HepG2 (cell line): ENCODE data around the gene VAV2. TPM values are rescaled to one million over a fixed set of nuclear protein-coding genes. Genes with fewer than 3 reads are reported as not detected.

Experiments used
- AGO2 ChIP-seq: fragments of 200-400 bp; formaldehyde crosslinking; optimal IDR thresholded peaks from 2 replicates; pipeline ENCODE3; 2017; ENCODE audit warnings: mild to moderate bottlenecking, low read depth, low read length, moderate library complexity
- ARNT2 ChIP-seq: sonication (generic); formaldehyde crosslinking; IDR thresholded peaks from 2 replicates; pipeline ENCODE4 v1.8.0; 2022; ENCODE audit warnings: mild to moderate bottlenecking, low read depth, missing genetic modification reagents, moderate library complexity
- BRCA1 ChIP-seq: sonication (generic); formaldehyde crosslinking; IDR thresholded peaks from 2 replicates; pipeline ENCODE4 v1.4.0; 2020; ENCODE audit warnings: missing genetic modification reagents
- EED ChIP-seq: sonication (generic); formaldehyde crosslinking; IDR thresholded peaks from 2 replicates; pipeline ENCODE4 v1.5.0; 2020; ENCODE audit warnings: mild to moderate bottlenecking, missing genetic modification reagents
- HOXD1 ChIP-seq: sonication (generic); formaldehyde crosslinking; IDR thresholded peaks from 2 replicates; pipeline ENCODE4 v1.5.0; 2020; ENCODE audit warnings: missing genetic modification reagents
- ISX ChIP-seq: sonication (generic); formaldehyde crosslinking; conservative IDR thresholded peaks from 2 replicates; pipeline ENCODE4 v1.5.0; 2020; ENCODE audit warnings: missing genetic modification reagents
- MAZ ChIP-seq, 2 experiments: sonication (generic) in 1 of 2; formaldehyde crosslinking in 1 of 2; IDR thresholded peaks; 2 replicates each; pipeline versions ENCODE4 v1.5.0 to v1.6.1; 2012 to 2020; ENCODE audit warnings: low read depth in 2 of 2, mild to moderate bottlenecking in 2 of 2, borderline replicate concordance in 1 of 2, improper control_type of control experiment in 1 of 2, low read length in 1 of 2, missing genetic modification reagents in 1 of 2, moderate library complexity in 1 of 2
- NPAS2 ChIP-seq: sonication (generic); formaldehyde crosslinking; IDR thresholded peaks from 2 replicates; pipeline ENCODE4 v1.8.0; 2022; ENCODE audit warnings: mild to moderate bottlenecking, missing genetic modification reagents, borderline replicate concordance
- PAWR ChIP-seq: sonication (generic); formaldehyde crosslinking; IDR thresholded peaks from 2 replicates; pipeline ENCODE4 v1.4.0; 2020; ENCODE audit warnings: missing genetic modification reagents, mild to moderate bottlenecking, borderline replicate concordance
- PLRG1 ChIP-seq: fragments of 450-650 bp; conservative IDR thresholded peaks from 2 replicates; pipeline ENCODE4 v1.6.1; 2016
- PRDM15 ChIP-seq: sonication (generic); formaldehyde crosslinking; IDR thresholded peaks from 2 replicates; pipeline ENCODE4 v1.4.0; 2020; ENCODE audit warnings: missing genetic modification reagents
- RXRA ChIP-seq: sonication (generic); formaldehyde crosslinking; IDR thresholded peaks from 2 replicates; pipeline ENCODE4 v1.5.1; 2020; ENCODE audit warnings: missing genetic modification reagents
- SMARCC2 ChIP-seq: fragments of 450-650 bp; IDR thresholded peaks from 2 replicates; pipeline ENCODE4 v1.6.1; 2017; ENCODE audit warnings: antibody characterized with exemption, mild to moderate bottlenecking
- TFE3 ChIP-seq: IDR thresholded peaks from 2 replicates; pipeline ENCODE4 v1.6.1; 2016
- USF2 ChIP-seq, 2 experiments: sonication (generic) in 1 of 2; formaldehyde crosslinking in 1 of 2; IDR thresholded peaks; 2 replicates each; pipeline versions ENCODE4 v1.5.1 to v1.6.1; 2011 to 2020; ENCODE audit warnings: borderline replicate concordance in 1 of 2, low read depth in 1 of 2, low read length in 1 of 2, mild to moderate bottlenecking in 1 of 2, missing genetic modification reagents in 1 of 2, moderate library complexity in 1 of 2
- XRCC5 ChIP-seq: fragments of 200-400 bp; formaldehyde crosslinking; optimal IDR thresholded peaks from 2 replicates; pipeline ENCODE3; 2017; ENCODE audit warnings: mild to moderate bottlenecking, low read length
- ZC3H13 ChIP-seq: sonication (generic); formaldehyde crosslinking; IDR thresholded peaks from 2 replicates; pipeline ENCODE4 v1.8.1; 2023; ENCODE audit warnings: mild to moderate bottlenecking, missing genetic modification reagents, moderate library complexity
- ZNF383 ChIP-seq: sonication (generic); formaldehyde crosslinking; IDR thresholded peaks from 2 replicates; pipeline ENCODE4 v1.4.0; 2020; ENCODE audit warnings: missing genetic modification reagents, mild to moderate bottlenecking, borderline replicate concordance
- ZNF468 ChIP-seq: sonication (generic); formaldehyde crosslinking; IDR thresholded peaks from 2 replicates; pipeline ENCODE4 v1.8.0; 2022; ENCODE audit warnings: mild to moderate bottlenecking, moderate library complexity, missing genetic modification reagents
- ZNF563 ChIP-seq: sonication (generic); formaldehyde crosslinking; IDR thresholded peaks from 2 replicates; pipeline ENCODE4 v1.8.0; 2022; ENCODE audit warnings: mild to moderate bottlenecking, moderate library complexity, missing genetic modification reagents
- ZNF776 ChIP-seq: sonication (generic); formaldehyde crosslinking; IDR thresholded peaks from 2 replicates; pipeline ENCODE4 v1.4.0; 2020; ENCODE audit warnings: mild to moderate bottlenecking, missing genetic modification reagents
- polyA plus RNA-seq, 8 experiments: library from polyadenylated mRNA; depleted of rRNA in 3 of 8; stranded (reverse) in 7 of 8; unstranded in 1 of 8; fragments of >200 nt; fragmentation: Illumina TruSeq in 4 of 8; extraction: Trizol in 4 of 8; gene quantifications; 2 replicates each; pipeline versions ENCODE4 v1.2.1 to v1.2.3, GENCODE V29; 2011 to 2016; ENCODE audit warnings: low read depth in 4 of 8, missing spikeins in 1 of 8, mixed read lengths in 1 of 8; ENCODE audit not compliant: insufficient read depth in 1 of 8
- total RNA-seq, 5 experiments: library from RNA; depleted of rRNA; stranded (reverse); fragments of >200 nt; fragmentation: Illumina TruSeq; extraction: Trizol; gene quantifications; 2 replicates each; pipeline ENCODE4 v1.2.3, GENCODE V29; 2016; ENCODE audit warnings: low read depth in 1 of 5

Gene VAV2
- total and polyA plus RNA-seq, 2 of the 13 experiments (the other 11 are each of a cell fraction or from before 2014, with no cell fraction given), result 22.5 to 22.9 TPM

- TF ChIP-seq PRDM15 (CRISPR knock-in tag) (no peak; the same call in 1 of the 2 replicates), ZNF563 (CRISPR knock-in tag) (peak; percentile 70; the same call in 1 of the 2 replicates), PLRG1 (no peak), NPAS2 (CRISPR knock-in tag) (no peak), ISX (no peak), MAZ (IDR thresholded peaks at IDR 0.05; ENCODE audit: borderline replicate concordance, low read depth, low read length) (peak; percentile 97), MAZ (CRISPR knock-in tag; IDR thresholded peaks at IDR 0.05; ENCODE audit: low read depth) (peak; percentile 97), SMARCC2 (0 out of 2 replicates have a peak, but pooled peaks have one; percentile 38), BRCA1 (CRISPR knock-in tag) (peak; percentile 77; the same call in 1 of the 2 replicates), ZNF383 (CRISPR knock-in tag) (peak; percentile 89; the same call in 1 of the 2 replicates), USF2 (IDR thresholded peaks at IDR 0.05; ENCODE audit: low read depth, low read length) (no peak), USF2 (CRISPR knock-in tag; IDR thresholded peaks at IDR 0.05; ENCODE audit: borderline replicate concordance) (no peak; the same call in 1 of the 2 replicates), XRCC5 (peak; percentile 89), TFE3 (peak; percentile 90), RXRA (CRISPR knock-in tag) (peak; percentile 100), PAWR (CRISPR knock-in tag) (no peak), HOXD1 (peak; percentile 96), ZC3H13 (CRISPR knock-in tag) (peak; percentile 83; the same call in 1 of the 2 replicates), EED (CRISPR knock-in tag) (no peak), ZNF776 (CRISPR knock-in tag) (no peak), AGO2 (no peak), ARNT2 (CRISPR knock-in tag) (peak; percentile 85), ZNF468 (CRISPR knock-in tag) (no peak)
Observed at GRCh38 chr9:133892193-133892920, 99.8 kb downstream of the VAV2 start (continued).
